GM13976 (cell line): ENCODE results near the gene CA7.

ENCODE experiments used
- DNase-seq: peaks from one replicate; pipeline ENCODE4 v3.0.0; 2012; ENCODE audit warnings: low spot score
- in situ Hi-C: fragments of 300-500 bp; cut with MboI; formaldehyde crosslinking; loops from one replicate; pipeline ENCODE4 v1.12.0; 2022; ENCODE audit warnings: low sequenced_read_pairs, mixed read lengths, inconsistent platforms; ENCODE audit not compliant: unreplicated experiment
- TF ChIP-seq, protein P1 (sequence below): IDR thresholded peaks from 2 replicates; pipeline ENCODE4 v1.5.1; 2012; ENCODE audit warnings: borderline replicate concordance, mild to moderate bottlenecking; ENCODE audit not compliant: insufficient read depth; ENCODE audit errors: extremely low read depth, missing control alignments, control extremely low read depth

The CA7 gene

GRCh38 chr16:66810391-66810790 is 33.8 kb upstream of the CA7 start:
- TF ChIP-seq, protein P1, sequence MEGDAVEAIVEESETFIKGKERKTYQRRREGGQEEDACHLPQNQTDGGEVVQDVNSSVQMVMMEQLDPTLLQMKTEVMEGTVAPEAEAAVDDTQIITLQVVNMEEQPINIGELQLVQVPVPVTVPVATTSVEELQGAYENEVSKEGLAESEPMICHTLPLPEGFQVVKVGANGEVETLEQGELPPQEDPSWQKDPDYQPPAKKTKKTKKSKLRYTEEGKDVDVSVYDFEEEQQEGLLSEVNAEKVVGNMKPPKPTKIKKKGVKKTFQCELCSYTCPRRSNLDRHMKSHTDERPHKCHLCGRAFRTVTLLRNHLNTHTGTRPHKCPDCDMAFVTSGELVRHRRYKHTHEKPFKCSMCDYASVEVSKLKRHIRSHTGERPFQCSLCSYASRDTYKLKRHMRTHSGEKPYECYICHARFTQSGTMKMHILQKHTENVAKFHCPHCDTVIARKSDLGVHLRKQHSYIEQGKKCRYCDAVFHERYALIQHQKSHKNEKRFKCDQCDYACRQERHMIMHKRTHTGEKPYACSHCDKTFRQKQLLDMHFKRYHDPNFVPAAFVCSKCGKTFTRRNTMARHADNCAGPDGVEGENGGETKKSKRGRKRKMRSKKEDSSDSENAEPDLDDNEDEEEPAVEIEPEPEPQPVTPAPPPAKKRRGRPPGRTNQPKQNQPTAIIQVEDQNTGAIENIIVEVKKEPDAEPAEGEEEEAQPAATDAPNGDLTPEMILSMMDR: no peak
- DNase-seq: no peak
- in situ Hi-C loops: no loop called here

DNA sequence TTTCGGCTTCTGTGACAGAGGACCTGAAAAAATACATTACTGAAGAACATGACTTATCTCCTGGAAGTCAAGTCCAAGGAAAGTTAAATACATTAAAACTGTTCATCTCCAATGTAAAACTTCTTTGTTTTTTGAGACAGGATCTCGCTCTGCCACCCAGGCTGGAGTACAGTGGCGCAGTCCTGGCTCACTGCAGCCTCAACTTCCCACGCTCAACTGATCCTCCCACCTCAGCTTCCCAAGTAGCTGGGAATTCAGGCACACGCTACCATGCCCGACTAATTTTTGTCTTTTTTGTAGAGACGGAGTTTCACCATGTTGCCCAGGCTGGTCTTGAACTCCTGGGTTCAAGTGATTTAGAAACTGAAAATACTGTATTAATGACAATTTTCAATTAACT is 33.2 kb upstream of the CA7 start:
- TF ChIP-seq, protein P1: no peak
- in situ Hi-C loops: no loop called here

GRCh38 chr16:66814734-66815133 is 29.5 kb upstream of the CA7 start:
- TF ChIP-seq, protein P1: no peak
- DNase-seq: no peak
- in situ Hi-C loops: no loop called here

More for the DNA sequence above, 33.2 kb upstream of the CA7 start:
- DNase-seq: no peak

- no peak for DNase-seq
- TF ChIP-seq, protein P1: no peak
- in situ Hi-C loops: no loop called here
These were observed 20.2 kb upstream of the CA7 start for GRCh38 chr16:66824006-66824405.

- TF ChIP-seq, protein P1: peak; percentile 100
- peak; percentile 97 for DNase-seq
- in situ Hi-C loops: no loop called here
These were observed 13.5 kb upstream of the CA7 start, which contains the start of gene NAE1 for GRCh38 chr16:66830422-66831404. Gene NAE1 (minus strand): TSS chr16:66830976. CDS start chr16:66830899, 77 bp downstream.

DNA sequence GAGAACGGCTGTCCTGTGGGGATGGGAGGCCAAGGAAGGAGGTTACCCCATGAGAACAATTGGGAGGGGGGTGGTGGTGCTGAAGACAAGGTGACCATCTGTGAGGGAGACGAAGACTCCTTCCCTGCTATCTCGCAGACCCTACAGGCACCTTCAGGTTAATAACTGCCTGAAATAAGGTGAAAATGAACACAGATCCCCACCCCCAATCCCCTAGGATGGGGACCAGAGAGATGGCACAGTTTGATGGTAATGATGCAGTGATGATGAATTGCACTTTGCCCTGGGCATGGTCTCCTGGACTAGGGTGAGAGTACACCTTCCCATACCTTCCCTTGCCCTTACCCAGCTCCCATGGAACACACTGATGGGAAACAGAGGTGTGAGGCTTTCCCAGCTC is 12.0 kb upstream of the CA7 start:
- in situ Hi-C loops: no loop called here
- TF ChIP-seq, protein P1: no peak
- DNase-seq: no peak
